DMS79 treated with DMSO at 0.1 percent for 48 hours (cell line): ENCODE measurements around the gene BRD3OS.
A peak's percentile ranks its signal among the peaks of the same experiment; 100 is the strongest.
"Not testable (repeated sequence)": the region's sequence is repeated elsewhere in the genome, so short reads cannot be mapped to it uniquely, and the experiment has no call there.

ENCODE experiments used
- DNase-seq: peaks from one replicate; lab custom pipeline; 2025; lab: John Stamatoyannopoulos, UW

BRD3OS gene

DNA sequence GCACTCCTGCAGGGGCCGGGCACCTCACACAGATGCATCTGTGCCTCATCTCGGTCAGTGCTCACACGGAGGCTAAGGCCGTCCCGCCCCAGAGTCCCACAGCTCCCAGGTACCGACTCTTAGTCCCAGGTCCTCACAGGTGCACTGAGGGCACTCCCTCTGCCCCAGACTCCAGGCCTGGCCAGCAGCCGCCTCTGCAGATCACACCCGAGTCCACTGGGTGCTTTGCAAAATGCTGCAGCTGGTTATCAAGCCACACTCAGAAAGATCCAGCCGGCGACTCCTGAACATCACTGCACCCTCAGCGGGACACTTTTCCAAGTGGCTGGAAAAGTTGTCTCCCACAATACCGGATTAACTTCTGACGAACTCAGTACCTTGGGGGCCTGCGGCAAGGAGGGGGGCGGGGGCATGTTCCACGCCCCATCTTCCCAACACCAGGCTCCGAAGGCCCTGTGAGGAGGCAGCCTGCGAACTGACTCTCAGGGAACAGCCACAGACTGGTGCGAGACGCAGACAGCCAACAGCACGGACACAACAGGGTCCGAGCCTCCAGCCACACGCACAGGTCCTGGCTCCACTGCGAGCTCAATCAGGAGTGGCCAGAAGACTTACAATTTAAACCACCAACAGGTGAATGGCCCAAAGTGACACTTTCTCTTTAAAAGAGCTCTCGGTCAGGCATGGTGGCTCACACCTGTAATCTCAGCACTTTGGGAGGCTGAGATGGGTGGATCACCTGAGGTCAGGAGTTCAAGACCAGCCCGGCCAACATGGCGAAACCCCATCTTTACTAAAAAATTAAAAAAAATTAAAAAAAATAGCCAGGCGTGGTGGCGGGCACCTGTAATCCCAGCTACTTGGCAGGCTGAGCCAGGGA is 38.5 kb downstream of the BRD3OS start:
- DNase-seq, result no peak

DNA sequence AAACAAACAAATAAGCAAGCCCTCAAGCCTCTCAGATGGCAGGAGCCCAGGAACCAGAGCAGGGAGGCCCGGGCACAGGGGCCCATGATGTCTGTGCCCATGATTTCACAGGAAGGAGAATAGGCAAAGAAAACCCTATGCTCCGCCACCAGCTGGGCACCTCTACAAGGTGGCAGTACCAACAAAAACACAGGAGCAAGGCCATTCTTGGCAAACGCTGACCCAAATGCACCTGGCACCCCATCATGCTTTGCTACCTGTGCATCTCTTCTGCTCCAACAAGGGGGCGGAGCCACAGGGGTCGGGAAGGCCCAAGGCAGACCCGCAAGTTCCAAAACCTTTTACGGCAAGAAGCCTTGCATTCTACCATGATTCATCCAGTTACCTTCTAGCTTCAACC is 39.4 kb downstream of the BRD3OS start:
- no peak for DNase-seq

DNA sequence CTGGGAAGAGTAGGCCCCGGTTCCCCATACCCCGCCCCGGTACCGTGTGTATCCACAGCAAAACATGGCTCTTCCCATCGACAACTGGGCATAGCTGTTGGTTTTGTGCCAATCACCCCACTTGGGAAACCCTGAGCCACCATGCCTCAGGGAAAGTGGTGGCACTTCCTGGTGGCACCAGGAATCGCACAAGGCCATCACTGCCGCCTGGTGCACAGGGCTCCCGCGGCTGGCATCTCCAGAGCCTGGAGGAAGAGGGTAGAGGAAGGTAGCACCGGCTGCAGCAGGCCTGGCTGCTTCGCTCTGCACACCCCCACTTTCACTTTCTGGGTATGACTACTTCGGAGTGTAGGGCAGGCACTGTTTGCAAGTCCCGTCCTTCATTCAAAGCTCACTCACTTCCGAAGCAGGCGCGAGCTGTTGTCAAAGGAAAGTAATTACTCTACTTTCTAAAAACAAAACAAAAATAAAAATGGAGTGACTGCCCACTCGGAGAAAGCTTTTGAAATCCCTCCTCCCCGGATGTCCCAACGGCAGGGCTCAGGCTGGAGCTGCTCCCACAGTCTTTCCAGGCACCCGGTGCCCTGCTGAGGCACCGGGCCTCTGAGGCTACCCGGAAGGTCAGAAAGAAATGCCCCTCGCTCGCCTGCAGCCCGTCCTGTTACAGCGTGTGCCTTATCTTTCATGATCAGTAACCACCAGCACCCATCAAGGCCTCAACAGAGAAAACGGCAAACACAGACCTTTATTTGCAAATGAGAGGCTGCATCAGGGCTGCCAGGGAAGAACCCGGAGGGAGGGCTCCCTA is 40.5 kb downstream of the BRD3OS start:
- peak; percentile 25 for DNase-seq

DNA sequence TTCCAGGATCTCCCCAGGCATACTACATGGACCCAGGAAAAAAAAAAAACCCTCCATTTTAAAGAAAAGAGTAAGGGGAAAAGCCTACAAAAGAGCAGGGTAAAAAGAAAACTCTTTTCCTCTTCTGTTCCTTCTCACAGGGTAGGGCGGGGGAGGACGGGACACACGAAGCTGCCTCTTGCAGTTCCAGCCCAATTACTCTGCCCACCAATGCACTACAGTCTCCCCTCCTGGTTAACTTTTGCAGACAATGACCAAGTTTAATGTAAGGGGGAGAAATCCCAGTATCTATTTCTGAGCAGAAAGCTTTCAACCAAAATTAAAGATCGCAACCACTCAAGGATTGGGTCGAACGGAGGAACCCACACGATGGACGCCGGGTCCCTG is 41.2 kb downstream of the BRD3OS start:
- DNase-seq, result peak; percentile 33

DNA sequence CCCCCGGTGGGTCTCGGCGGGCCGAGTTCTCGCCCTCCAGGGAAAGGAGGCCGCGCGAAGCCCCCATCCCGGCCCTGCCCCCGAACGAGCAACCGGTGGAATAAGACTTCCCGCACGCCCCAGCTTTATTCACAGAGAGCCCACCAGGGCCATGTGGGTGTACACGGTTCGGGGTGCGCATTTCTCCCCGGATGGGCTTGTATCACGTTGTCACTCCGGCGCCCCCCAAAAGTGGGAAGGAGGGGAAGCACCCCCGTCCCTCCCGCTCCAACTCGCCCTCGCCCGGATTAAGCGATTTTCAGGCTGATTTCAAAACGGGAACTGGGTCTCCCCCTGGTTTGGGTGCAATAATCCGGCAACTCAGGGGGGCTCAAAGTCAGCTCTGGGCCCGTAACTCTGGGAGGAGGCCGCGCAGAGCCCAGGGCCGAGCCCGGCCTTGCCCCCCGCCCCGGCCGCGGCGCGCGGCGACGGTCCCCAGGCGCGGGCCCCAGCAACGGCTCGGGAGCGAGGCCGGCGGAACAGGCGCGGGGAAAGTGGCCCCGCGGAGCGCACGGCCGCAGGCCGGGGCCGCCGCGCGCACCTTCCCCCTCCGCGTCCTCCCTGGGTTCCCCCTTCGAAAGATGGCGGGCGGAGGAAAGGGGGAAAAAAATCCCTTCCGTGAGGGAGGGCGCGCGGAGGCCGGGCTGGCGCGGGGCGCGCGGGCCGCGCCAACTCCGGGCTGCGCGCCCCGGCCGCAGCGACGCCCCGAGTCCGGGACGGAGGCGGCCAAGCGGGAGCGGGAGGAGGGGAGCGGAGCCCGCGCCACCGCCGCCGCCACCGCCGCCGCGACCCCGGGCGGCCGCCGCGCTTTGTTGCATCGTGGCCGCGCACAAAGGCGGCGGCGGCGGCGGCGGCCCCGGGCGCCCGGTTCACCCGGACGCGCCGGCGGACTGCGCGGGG is 41.9 kb downstream of the BRD3OS start:
- peak; percentile 17 for DNase-seq

DNA sequence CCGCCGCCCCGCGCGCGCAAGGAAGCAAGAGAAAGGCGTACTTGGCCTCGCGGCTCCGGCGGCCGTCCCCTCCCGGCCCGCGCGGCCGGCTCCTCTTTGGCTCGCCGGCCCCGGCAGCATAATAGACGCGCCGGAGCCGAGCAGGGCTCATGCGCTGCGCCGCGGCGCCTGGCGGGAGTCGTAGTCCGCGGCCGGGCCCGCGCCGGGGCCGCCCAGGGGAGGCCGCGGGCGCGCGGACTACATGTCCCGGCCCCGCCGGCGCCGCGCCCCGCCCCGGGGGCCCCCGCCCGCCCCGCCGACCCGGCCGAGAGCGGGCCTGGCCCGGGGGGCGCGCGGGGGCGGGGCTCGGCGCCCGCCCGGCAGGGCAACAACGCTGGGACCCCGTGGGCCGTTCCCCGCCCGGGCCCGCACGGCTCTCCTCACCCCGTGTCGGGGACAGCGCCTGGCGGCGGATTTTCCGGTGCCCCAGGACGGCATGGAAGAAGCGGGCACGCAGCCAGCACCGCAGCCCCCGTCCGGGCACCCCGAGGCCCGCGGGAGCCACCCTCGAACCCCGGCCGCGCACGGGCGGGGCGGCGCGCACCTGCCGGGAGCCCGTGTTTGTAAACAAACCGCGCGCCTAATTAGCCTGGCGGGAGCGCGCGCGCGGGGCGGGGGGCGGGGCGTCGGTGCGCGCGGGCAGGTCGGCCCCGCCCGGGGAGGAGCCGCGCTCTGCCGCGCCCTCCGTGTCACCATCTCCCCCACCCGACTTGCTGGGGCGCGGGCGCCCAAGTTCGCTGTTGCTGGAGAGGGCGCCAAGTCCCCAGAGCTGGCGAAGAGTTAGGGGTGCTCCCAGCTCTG is 42.8 kb downstream of the BRD3OS start, which contains the start of gene BRD3:
BRD3 (minus strand) TSS at position 123 of the 840 bp plus-strand sequence. CDS start 14,549 bp downstream, outside the sequence.
- peak; percentile 67 for DNase-seq

DNA sequence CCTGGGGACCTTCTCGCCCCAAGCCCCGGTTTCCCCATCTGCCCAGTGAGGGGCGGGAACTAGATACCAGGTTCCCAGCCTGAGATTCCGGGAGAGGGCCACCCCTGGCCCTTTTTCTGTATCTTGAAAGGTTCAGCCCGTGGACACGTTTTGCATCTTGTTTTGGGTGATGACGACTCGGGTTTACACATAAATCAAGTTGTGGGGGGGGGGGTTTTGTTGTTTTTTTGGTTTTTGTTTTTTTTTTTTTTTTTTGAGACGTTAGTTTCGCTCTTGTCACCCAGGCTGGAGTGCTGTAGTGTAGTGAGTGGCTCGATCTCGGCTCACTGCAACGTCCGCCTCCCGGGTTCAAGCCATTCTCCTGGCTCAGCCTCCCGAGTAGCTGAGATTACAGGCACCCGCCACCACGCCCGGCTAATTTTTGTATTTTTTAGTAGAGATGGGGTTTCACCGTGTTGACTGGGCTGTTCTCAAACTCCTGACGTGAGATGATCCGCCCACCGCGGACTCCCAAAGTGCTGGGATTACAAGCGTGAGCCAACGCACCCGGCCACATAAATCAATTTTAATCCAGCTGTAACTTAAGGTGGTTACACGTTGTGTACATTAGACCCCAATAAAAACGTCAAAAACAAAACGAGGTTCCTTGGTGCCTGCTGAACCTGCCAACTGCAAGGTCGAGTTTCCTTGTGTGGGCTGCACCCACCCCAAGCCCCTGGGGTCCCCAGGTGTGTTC is 43.6 kb downstream of the BRD3OS start:
- DNase-seq, result no peak

DNA sequence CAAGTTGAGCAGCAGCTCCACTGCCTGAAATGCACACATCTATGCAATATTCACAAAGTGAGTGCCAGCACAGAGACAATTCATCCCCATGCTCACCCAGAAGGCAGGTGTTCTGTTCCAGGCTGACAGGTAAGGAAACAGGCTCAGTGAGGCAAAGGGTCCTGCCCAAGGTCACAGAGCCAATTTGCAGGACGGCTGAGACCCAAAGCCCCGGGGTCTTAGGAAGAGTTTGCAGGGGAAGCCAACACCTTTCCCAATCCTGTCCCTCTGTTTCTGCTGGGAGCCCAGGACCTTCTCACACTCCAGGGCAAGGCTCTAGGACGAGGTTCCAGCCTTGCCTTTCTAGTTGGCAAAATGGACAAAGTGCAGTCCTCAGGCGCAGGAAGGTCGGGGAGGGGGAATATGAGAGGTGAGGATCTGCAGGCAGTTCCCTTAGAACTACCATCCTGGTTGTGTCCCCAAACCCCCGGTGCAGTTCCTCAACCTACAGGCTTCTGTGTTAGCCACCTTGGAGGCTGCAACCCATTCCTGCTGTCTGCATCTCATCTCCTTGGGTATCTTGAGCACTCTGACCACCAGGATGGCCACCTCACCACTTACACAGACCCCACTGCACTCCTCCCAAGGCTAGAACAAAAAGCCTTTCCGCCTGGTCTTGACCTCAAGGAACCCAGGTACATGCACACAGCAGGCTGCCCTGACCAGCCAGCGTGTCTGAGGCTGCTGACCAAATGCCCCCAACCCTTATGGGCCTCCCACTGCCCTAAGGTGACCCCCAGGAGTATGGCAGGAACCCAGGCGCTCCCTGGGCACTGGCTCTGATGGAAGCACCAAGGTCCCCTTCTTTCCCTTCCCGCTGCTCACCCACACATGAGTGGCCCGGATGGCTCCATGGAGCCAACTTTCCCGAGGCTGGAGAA is 44.5 kb downstream of the BRD3OS start:
- no peak for DNase-seq

DNA sequence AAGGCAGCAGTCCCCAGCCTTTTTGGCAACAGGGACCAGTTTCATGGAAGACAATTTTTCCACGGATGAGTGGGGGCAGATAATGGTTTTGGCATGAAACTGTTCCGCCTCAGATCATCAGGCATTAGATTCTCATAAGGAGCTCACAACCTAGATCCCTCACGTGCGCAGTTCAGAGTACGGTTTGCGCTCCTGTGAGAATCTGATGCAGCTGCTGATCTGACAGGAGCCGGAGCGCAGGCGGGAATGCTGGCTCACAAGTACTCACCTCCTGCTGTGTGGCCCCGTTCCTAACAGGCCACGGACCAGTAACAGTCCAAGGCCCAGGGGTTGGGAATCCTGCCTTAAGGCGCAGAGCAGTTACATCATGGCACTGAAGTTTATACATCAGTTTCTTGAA is 45.9 kb downstream of the BRD3OS start:
- no peak for DNase-seq

DNA sequence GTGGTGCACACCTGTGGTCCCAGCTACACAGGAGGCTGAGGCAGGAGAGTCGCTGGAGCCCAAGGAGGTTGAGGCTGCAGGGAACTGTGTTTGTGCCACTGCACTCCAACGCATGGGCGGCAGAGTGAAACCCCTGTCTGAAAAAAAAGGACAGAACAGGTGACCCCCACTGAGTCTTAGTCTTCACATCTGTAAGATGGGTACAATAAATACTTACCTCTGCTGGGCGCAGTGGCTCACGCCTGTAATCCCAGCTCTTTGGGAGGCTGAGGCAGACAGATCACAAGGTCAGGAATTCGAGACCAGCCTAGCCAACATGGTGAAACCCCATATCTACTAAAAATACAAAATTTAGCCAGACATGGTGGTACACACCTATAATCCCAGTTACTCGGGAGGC is 47.4 kb downstream of the BRD3OS start:
- DNase-seq, result not testable (repeated sequence)

DNA sequence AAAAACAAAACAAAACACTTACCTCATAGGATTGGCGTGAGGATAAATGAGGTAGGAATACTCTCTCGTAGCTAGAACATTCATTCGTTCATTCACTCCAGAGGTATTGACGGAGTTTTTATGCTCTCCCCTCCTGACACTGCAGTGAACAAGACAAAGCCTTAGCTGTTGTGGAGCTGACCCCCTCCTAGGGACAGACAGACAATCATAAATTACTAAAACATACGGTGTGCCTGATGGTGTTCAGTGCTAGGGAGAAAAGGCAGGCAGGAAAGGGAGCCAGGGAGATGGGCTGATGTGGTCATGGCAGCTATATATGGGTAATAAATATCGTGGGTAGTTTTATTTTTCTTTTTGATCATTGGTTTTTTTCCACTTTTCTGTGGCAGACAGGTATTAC is 48.2 kb downstream of the BRD3OS start:
- DNase-seq, result no peak

DNA sequence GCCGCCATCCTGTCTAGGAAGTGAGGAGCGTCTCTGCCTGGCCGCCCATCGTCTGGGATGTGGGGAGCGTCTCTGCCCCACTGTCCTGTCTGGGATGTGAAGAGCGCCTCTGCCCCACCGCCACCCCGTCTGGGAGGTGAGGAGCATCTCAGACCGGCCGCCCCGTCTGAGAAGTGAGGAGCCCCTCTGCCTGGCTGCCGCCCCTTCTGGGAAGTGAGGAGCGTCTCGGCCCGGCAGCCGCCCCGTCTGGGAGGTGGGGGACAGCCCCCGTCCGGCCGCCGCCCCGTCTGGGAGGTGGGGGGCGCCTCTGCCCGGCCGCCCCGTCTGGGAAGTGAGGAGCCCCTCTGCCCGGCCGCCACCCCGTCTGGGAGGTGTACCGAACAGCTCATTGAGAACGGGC is 50.4 kb downstream of the BRD3OS start:
- not testable (repeated sequence) for DNase-seq

DNA sequence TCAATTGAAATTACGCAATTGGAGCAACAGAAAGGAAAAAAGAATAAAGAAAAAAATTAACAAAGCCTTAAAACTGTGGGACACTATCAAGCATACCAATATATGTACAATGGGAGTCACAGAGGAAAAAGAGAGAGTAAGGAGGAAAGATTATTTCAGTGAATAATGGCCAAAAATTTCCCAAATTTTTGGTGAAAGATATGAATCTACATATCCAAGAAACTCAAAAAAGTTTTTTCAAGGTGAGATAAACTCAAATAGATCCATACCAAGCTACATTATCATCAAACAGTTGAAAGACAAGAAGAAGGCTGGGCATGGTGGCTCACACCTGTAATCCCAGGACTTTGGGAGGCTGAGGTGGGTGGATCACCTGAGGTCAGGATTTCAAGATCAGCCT is 51.4 kb downstream of the BRD3OS start:
- no peak for DNase-seq
